RWPE1 (cell line): ENCODE data around the gene BRCA2.

Experiments
- CTCF ChIA-PET: fragments of 350-600 bp; sonication (Branson Sonifier 250); formaldehyde crosslinking; extraction: SDS; loops from one replicate; lab custom pipeline; 2021; lab: Yijun Ruan, JAX
- POLR2A ChIA-PET: fragments of 400-600 bp; formaldehyde crosslinking; extraction: SDS; loops from one replicate; lab custom pipeline; 2020; ENCODE audit warnings: antibody characterized with exemption; ENCODE audit not compliant: low non-redundant PET; lab: Yijun Ruan, JAX
- DNase-seq: peaks from one replicate; pipeline ENCODE4 v3.0.0; 2012; ENCODE audit warnings: low spot score
- H3K27ac ChIP-seq: fragments of 450-650 bp; 2 replicates; pipeline ENCODE4 v1.5.1; 2017
- TF ChIP-seq, protein P1 (sequence below): fragments of 450-650 bp; conservative IDR thresholded peaks from 2 replicates; pipeline ENCODE4 v1.5.1; 2017; ENCODE audit warnings: low read depth, mild to moderate bottlenecking

Gene BRCA2

DNA sequence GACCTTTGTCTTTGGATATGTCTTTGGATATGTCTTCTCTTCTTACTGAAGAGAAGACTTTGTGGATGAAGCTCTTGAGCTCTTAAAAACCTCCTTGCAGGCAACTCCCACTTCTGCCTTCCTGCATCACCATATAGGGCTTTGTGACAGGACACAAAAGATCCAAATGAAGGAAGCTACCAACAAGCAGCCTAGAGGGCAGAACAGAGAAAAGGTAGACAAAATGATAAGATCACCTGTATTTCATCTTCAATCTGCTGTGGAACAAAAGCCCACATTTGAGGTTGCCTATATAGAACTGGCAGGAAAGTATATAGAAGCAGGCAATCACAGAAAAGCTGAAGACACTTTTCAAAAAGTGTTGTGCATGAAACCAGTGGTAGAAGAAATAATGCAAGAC is 70.1 kb downstream of the BRCA2 start:
- CTCF ChIA-PET = no interaction called here
- H3K27ac ChIP-seq = no peak overlapping the region
- no peak for DNase-seq
- POLR2A ChIA-PET = no interaction called here
- TF ChIP-seq, protein P1, sequence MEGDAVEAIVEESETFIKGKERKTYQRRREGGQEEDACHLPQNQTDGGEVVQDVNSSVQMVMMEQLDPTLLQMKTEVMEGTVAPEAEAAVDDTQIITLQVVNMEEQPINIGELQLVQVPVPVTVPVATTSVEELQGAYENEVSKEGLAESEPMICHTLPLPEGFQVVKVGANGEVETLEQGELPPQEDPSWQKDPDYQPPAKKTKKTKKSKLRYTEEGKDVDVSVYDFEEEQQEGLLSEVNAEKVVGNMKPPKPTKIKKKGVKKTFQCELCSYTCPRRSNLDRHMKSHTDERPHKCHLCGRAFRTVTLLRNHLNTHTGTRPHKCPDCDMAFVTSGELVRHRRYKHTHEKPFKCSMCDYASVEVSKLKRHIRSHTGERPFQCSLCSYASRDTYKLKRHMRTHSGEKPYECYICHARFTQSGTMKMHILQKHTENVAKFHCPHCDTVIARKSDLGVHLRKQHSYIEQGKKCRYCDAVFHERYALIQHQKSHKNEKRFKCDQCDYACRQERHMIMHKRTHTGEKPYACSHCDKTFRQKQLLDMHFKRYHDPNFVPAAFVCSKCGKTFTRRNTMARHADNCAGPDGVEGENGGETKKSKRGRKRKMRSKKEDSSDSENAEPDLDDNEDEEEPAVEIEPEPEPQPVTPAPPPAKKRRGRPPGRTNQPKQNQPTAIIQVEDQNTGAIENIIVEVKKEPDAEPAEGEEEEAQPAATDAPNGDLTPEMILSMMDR = no peak

GRCh38 chr13:32390048-32390447 is 74.7 kb downstream of the BRCA2 start:
- CTCF ChIA-PET = no interaction called here
- POLR2A ChIA-PET = interaction anchor here (0.6 kb wide), 1 partner anchor 111 kb away, joined by 8 read pairs; no protein-coding TSS in a partner anchor
- no peak for DNase-seq
- TF ChIP-seq, protein P1 = no peak
- H3K27ac ChIP-seq = no peak overlapping the region

DNA sequence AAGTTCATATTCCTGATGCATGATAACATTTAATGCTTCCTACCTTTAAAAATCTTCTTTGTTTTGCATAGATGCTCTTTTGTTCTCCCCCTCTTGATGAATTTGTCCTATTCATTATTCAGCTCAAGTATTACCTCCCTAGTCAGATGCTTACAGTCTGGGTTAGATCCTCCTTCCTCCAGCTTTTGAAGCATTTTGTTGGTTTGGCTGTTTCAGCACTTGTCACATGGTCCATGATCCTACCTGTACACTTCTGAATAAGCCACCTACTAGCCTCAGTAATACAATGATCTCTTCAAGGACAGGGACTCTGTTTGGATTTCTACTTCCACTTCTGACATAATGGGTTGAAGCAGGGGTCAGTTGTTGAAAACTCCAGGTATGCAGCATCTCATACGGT is 75.2 kb downstream of the BRCA2 start:
- POLR2A ChIA-PET = no interaction called here
- TF ChIP-seq, protein P1 = no peak

DNA sequence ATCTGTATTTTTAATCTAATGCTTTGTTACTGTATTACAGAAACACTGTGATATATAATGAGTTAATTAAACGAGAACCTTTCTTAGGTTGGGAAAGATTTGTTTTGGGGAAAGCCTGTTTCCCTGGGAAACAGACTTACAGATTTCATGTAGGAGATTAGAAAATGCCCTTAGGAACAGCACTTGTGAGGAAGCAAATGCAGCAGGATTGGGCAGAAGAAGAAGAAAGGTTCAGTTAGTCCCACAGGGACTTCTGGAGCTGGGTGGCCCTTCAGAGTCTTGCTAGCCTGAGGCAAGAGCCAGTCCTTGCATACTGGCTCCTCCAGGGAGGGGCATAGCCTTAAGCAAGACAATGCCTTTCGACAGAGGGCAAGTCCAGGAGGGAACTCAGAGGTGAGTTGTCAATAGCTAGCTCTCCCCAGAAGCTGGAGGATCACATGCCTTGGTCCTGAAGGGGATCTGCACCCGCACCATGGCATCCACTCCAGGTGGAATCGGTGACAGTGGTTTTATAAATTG is 75.9 kb downstream of the BRCA2 start:
- ChIA-PET CTCF (interaction anchor here (0.7 kb wide), 1 partner anchor 10 kb away, joined by 3 read pairs; no protein-coding TSS in a partner anchor), POLR2A (no interaction called here)
- no peak overlapping the region for H3K27ac ChIP-seq
- TF ChIP-seq, protein P1 = no peak
- DNase-seq = no peak

More for the DNA sequence above, 75.2 kb downstream of the BRCA2 start:
- no peak overlapping the region for H3K27ac ChIP-seq
- DNase-seq = no peak
- CTCF ChIA-PET = no interaction called here

DNA sequence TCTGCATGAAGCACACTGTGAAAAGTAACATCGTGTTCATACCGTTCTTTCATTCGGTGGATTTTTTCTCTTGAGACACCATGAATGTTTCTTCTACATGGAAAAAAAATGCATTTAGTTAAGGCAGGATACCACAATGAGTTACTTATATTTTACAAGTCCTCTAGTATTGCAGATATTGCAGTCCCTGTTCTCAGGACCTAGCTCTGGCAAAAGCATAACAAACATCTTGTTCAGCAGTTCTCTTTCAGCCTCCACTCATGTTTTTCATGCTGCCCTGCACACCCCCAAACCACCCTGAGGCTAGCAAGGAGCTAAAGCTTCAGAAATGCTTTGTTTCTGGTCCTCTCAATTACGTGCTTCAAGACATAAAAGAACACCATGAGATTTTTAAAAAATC is 87.8 kb downstream of the BRCA2 start:
- TF ChIP-seq, protein P1 = no peak
- ChIA-PET CTCF (no interaction called here), POLR2A (no interaction called here)
- DNase-seq = no peak
- no peak overlapping the region for H3K27ac ChIP-seq

DNA sequence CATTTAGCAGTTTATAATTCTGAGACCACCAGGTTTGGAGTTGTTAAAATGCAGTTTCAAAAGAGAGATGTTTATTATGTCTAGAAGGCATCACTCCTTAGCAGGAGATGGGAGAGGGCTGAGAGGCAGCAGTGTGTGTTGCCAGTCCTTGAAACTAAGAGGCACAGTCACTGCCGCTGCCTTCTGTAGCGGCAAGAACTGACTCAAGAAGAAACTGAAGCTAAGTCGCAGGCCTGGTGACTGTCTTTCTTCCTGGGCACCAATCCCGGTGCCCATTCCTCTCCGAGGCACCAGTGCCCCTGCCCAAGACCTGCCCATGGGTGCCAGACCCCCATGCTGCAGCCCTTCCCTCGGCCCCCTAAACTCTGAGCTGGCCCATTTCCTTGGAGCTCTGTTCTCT is 92.5 kb downstream of the BRCA2 start:
- H3K27ac ChIP-seq = no peak overlapping the region
- CTCF ChIA-PET = no interaction called here
- POLR2A ChIA-PET = no interaction called here
- TF ChIP-seq, protein P1 = no peak
- DNase-seq = no peak
